MCF 10A (cell line): Measurements from ENCODE around the gene CACNA2D3. TPM values are rescaled to one million over a fixed set of nuclear protein-coding genes. Genes with fewer than 3 reads are reported as not detected.

ENCODE experiments used
- BruUV-seq: library from RNA; stranded (reverse); fragments of 400-500 nt; replicated peaks from 2 replicates; lab custom pipeline; 2021; lab: Mats Ljungman, UMichigan
- CTCF ChIA-PET: fragments of 300-600 bp; sonication (Branson Sonifier 250); formaldehyde crosslinking; extraction: SDS; loops from one replicate; lab custom pipeline; 2021; ENCODE audit warnings: antibody characterized with exemption, inconsistent platforms; lab: Yijun Ruan, JAX
- POLR2A ChIA-PET: fragments of 300-600, 350-650 bp; sonication (Branson Sonifier 250); formaldehyde crosslinking; extraction: SDS; loops from one replicate; lab custom pipeline; 2020; ENCODE audit warnings: antibody characterized with exemption, inconsistent platforms; lab: Yijun Ruan, JAX
- DNase-seq: peaks from one replicate; pipeline ENCODE4 v3.0.0-alpha.2; 2018; ENCODE audit not compliant: unreplicated experiment
- H3K27ac Mint-ChIP-seq: one replicate; pipeline ENCODE4 v1.8.0; 2022; ENCODE audit warnings: mild to moderate bottlenecking, low read depth, mixed read lengths; ENCODE audit not compliant: unreplicated experiment
- H3K27me3 Mint-ChIP-seq: one replicate; pipeline ENCODE4 v1.8.0; 2022; ENCODE audit warnings: mixed read lengths; ENCODE audit not compliant: insufficient read depth, unreplicated experiment
- H3K36me3 Mint-ChIP-seq: one replicate; pipeline ENCODE4 v1.8.0; 2022; ENCODE audit warnings: mild to moderate bottlenecking, moderate library complexity, mixed read lengths; ENCODE audit not compliant: insufficient read depth, unreplicated experiment
- H3K4me1 Mint-ChIP-seq: one replicate; pipeline ENCODE4 v1.8.0; 2022; ENCODE audit warnings: mixed read lengths; ENCODE audit not compliant: insufficient read depth, unreplicated experiment
- H3K4me3 Mint-ChIP-seq: one replicate; pipeline ENCODE4 v1.8.0; 2022; ENCODE audit warnings: mild to moderate bottlenecking, moderate library complexity, mixed read lengths; ENCODE audit not compliant: unreplicated experiment
- H3K9me3 Mint-ChIP-seq: one replicate; pipeline ENCODE4 v1.8.0; 2022; ENCODE audit warnings: mixed read lengths; ENCODE audit not compliant: unreplicated experiment
- CTCF ChIP-seq: fragments of 200-600 bp; IDR thresholded peaks from one replicate; pipeline ENCODE4 v1.8.0; 2022; ENCODE audit warnings: antibody characterized with exemption, mild to moderate bottlenecking; ENCODE audit not compliant: unreplicated experiment
- intact Hi-C: fragments of 100-400 bp; cut with micrococcal nuclease; formaldehyde crosslinking; loops from 2 replicates; pipeline ENCODE4 v1.14.1; 2022
- total RNA-seq: library from RNA; stranded (reverse); gene quantifications from 2 replicates; pipeline ENCODE4 v1.2.3, GENCODE V29; 2022

Gene CACNA2D3
- total RNA-seq, 1 experiment from 2014 or later = 2.3 TPM

- Mint-ChIP-seq H3K36me3 (no peaks in the 10 kb centered on the region), H3K4me1 (no peaks in the 10 kb centered on the region), H3K9me3 (no peaks in the 10 kb centered on the region), H3K27ac (no peak overlapping the region), H3K27me3 (no peaks in the 10 kb centered on the region), H3K4me3 (no peak overlapping the region)
- no peak for DNase-seq
- no peak for TF ChIP-seq CTCF
- ChIA-PET POLR2A (no interaction called here), CTCF (interaction anchor here (0.7 kb wide), 1 partner anchor 384 kb away, joined by 3 read pairs; no protein-coding TSS in a partner anchor)
- no TSS peak for BruUV-seq
- intact Hi-C loops = no loop called here
Observed at GRCh38 chr3:54321520-54321919, 199.2 kb downstream of the CACNA2D3 start.

GRCh38 chr3:54322354-54322753 lies 200.0 kb downstream of the CACNA2D3 start:
- no TSS peak for BruUV-seq

GRCh38 chr3:54324103-54324502 lies 201.8 kb downstream of the CACNA2D3 start:
- POLR2A ChIA-PET = no interaction called here
- Mint-ChIP-seq H3K27me3 (no peaks in the 10 kb centered on the region), H3K4me3 (no peak overlapping the region), H3K9me3 (no peaks in the 10 kb centered on the region), H3K4me1 (no peaks in the 10 kb centered on the region), H3K27ac (no peak overlapping the region), H3K36me3 (no peaks in the 10 kb centered on the region)
- no peak for TF ChIP-seq CTCF
- BruUV-seq = no TSS peak
- CTCF ChIA-PET = interaction anchor here (1.0 kb wide), 1 partner anchor 9 kb away, joined by 3 read pairs; no protein-coding TSS in a partner anchor
- DNase-seq = no peak
- intact Hi-C loops = no loop called here

More at GRCh38 chr3:54322354-54322753, 200.0 kb downstream of the CACNA2D3 start:
- intact Hi-C loops = no loop called here
- no peaks in the 10 kb centered on the region for H3K9me3 Mint-ChIP-seq
- no peak for DNase-seq
- no peaks in the 10 kb centered on the region for H3K27me3 Mint-ChIP-seq
- H3K27ac Mint-ChIP-seq = no peak overlapping the region
- H3K4me1 Mint-ChIP-seq = no peaks in the 10 kb centered on the region
- ChIA-PET POLR2A (no interaction called here), CTCF (interaction anchor here (0.8 kb wide), 1 partner anchor 13 kb away, joined by 4 read pairs; no protein-coding TSS in a partner anchor)
- no peak for TF ChIP-seq CTCF
- no peaks in the 10 kb centered on the region for H3K36me3 Mint-ChIP-seq
- H3K4me3 Mint-ChIP-seq = no peak overlapping the region

GRCh38 chr3:54326951-54327350 lies 204.6 kb downstream of the CACNA2D3 start:
- intact Hi-C loops = no loop called here
- Mint-ChIP-seq H3K27me3 (peaks cover 4% of the 10 kb centered on the region), H3K27ac (no peak overlapping the region), H3K4me3 (no peak overlapping the region), H3K36me3 (no peaks in the 10 kb centered on the region), H3K4me1 (no peaks in the 10 kb centered on the region), H3K9me3 (no peaks in the 10 kb centered on the region)
- no peak for DNase-seq
- TF ChIP-seq CTCF = no peak
- no TSS peak for BruUV-seq
- ChIA-PET POLR2A (no interaction called here), CTCF (interaction anchor here (0.7 to 0.8 kb wide), 2 partner anchors 25 to 48 kb away, joined by 3 read pairs; no protein-coding TSS in a partner anchor)
